HG03045 (cell line): ENCODE measurements around the gene TUBG1.
A peak's percentile ranks its signal among the peaks of the same experiment; 100 is the strongest.
"Not testable (repeated sequence)": the region's sequence is repeated elsewhere in the genome, so short reads cannot be mapped to it uniquely, and the experiment has no call there.

Experiments
- ATAC-seq: cut with Tn5 transposase; IDR thresholded peaks from one replicate; pipeline ENCODE4 v1.9.1; 2021; ENCODE audit warnings: mild to moderate bottlenecking, moderate library complexity; ENCODE audit not compliant: unreplicated experiment

The TUBG1 gene

GRCh38 chr17:42623271-42623670 lies 13.8 kb downstream of the TUBG1 start:
- no peak for ATAC-seq

GRCh38 chr17:42623732-42624596 lies 14.5 kb downstream of the TUBG1 start:
- no peak for ATAC-seq

- not testable (repeated sequence) for ATAC-seq
Measured at GRCh38 chr17:42627032-42627764, 17.7 kb downstream of the TUBG1 start.

- no peak for ATAC-seq
Measured at GRCh38 chr17:42629411-42630009, 20.0 kb downstream of the TUBG1 start.

DNA sequence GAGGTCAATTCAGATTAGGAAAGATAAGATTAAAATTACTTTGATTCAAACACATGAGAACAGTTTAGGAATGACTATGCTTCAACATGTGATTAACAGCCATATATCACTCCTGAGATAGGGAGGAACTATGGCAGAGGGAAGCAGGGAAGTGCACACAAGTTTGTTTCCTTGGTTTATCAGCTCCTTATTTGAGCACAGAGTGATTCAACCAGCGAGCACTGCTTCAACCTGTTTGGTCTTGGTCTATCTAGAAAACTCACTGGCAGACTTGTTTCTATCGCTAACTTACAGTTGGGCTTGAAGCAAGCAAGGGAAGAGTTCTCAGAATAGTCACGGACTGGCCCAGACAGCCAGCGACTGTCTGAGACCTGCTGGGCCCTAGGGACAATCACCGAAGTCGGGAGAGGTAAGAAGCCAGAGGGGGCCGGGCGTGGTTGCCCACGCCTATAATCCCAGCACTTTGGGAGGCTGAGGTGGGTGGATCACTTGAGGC lies 23.5 kb downstream of the TUBG1 start:
- no peak for ATAC-seq

GRCh38 chr17:42639525-42640113 lies 30.1 kb downstream of the TUBG1 start:
- no peak for ATAC-seq

- no peak for ATAC-seq
Measured at GRCh38 chr17:42640121-42640520, 30.6 kb downstream of the TUBG1 start.

- no peak for ATAC-seq
Measured at GRCh38 chr17:42642336-42642735, 32.9 kb downstream of the TUBG1 start.

GRCh38 chr17:42647778-42648177 lies 38.3 kb downstream of the TUBG1 start:
- no peak for ATAC-seq

GRCh38 chr17:42651392-42651791 lies 41.9 kb downstream of the TUBG1 start:
- no peak for ATAC-seq

DNA sequence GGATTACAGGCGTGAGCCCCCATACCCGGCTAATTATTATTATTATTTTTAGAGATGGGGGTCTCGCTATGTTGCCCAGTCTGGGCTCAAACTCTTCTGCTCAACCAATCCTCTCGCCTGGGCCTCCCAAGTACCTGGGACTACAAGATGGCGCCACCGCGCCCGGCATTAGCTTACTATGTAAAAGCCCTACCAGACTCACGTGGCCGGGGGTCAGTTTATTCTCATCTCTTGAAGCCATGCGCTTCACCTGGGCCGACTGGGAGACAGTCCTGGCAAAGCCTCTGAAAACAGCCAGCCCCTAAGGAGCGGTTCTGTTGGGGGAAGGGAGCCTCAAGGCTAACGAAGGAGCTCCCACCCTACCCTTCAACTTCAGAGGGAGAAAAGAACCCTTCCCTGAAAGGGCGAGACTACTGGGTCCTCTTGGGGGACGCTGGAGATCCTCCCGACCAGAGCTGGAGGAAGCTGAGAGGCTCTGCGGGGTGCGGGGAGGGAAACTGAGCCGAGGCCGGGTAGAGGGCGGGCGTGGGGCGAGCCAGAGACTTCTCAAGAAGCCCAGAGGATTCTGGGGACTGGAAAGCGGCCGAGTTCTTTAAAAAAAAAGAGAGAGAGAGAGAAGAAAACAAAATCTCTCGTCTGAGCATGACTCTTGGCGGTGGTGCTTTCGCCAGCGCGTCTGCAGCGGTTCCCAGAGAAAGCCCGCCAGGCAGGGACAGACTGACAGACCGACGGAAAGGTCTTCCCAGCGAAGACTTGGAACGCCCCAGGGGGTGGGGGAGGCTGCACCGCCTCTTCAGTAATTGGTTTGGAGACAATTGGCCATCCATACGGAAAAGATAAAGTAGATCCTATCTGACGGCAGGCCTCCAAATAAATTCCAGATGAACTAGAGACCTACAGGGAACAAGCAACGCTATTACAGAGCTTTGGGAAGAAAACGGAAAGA lies 44.0 kb downstream of the TUBG1 start:
- ATAC-seq: no peak

GRCh38 chr17:42655528-42655927 lies 46.0 kb downstream of the TUBG1 start:
- ATAC-seq: no peak

GRCh38 chr17:42657824-42658588 lies 48.5 kb downstream of the TUBG1 start:
- ATAC-seq: no peak

DNA sequence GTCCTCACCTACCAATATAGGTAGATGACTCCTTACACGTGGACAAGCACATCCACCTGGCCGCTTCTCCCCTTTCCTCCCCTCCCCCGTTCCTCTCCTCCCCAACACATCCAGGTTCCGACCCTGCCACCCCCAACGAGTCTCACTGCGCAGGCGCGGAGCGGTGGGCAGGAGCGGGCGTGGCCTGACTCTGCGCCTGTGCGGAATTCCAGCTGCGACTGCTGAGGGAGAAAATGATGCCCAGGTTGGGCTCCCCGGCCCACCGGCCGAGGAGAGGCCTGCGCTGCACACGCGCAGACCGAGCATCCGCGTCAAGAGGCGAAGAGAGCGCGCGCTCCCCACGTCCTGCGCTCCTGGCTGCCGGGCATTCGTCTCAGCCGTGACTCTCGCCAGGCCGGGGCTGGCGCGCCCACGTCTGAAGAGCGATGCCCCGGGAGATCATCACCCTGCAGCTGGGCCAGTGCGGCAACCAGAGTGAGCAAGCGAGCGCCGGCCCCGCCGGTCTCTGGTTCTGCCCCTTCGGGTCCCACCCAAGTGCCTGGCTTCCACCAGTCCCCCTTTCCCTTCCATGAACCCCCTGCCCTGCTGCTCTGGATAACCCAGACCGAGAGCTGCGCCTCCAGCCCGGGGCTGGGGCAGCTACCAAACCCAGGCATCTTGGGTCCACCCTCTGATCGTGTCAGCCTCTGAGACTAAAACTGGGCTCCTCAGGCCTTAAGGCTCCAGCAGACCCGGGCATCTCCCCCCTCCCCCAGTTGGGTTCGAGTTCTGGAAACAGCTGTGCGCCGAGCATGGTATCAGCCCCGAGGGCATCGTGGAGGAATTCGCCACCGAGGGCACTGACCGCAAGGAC lies 49.8 kb downstream of the TUBG1 start, which contains the start of gene TUBG2:
TUBG2 (plus strand) TSS at position 206 of the 853 bp plus-strand sequence; CDS start at position 426, 220 bp downstream.
- ATAC-seq: peak; percentile 50

DNA sequence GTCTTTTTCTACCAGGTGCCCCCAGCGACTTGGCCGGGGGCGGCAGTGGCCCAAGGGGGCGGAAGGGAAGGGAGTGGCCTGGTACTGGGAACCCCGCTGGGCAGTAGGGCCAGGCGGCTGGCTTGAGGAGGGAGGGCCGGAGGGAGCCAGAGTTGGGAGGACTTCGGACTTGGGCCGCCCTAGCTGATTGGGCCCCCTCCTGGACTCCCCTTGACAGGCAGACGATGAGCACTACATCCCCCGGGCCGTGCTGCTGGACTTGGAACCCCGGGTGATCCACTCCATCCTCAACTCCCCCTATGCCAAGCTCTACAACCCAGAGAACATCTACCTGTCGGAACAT lies 50.4 kb downstream of the TUBG1 start:
- ATAC-seq: not testable (repeated sequence)

DNA sequence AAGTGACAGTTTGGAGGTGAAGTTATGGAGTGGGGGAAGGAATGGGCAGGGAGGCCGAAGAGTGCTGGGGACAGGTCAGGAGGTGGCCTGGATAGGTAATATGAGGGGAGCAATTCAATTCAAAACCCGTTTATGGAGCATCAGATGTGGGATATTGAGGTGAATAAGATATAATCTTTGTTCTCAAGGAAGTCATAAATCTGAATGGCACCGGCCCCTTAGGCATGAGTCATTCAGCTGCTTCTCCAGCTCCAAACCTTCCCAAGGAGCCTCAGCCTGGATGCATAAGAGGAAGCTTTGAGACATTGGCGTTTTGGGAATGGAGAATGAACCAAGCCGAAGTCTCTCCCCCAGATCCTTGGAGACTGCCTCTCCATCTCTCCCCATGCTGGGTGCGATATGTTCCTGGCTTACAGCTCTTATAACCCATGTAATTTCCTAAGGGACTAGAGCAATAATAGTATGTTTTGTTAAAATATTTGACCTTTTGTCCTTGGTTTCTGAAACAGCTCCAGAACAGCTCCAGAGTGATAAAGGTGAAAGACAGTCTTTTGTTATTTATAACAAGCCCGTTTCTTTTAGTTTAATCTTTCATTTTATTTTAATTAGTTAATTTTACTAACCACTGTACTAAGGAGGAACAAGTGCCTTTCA lies 51.3 kb downstream of the TUBG1 start:
- no peak for ATAC-seq
